Endothelial cell of hepatic sinusoid (primary cell): ENCODE results near the gene RBM39.
"Not testable (repeated sequence)": the region's sequence is repeated elsewhere in the genome, so short reads cannot be mapped to it uniquely, and the experiment has no call there.

Experiments used
- in situ Hi-C: cut with HindIII; loops from 2 replicates; pipeline ENCODE4 v1.10.0; 2017; ENCODE audit warnings: low sequenced_read_pairs

RBM39 gene

DNA sequence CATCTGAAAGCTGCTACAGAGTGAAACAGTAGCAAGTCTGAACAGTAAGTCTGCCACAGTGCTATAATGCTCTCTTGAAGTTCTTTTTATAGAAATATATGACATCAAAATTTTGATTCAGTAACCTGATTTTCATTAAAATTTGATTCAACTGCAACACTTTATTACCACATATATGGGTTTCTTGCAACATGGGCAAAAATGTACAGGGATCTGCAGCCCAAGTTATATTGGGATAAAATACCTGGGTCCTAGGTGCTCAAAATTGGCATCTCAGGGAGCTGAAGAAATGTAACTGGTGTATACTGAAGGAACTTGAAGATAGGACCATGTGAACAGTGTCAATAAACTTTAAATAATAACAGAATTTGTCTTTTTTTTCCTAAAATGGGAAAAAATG is 32.0 kb downstream of the RBM39 start:
- in situ Hi-C loops = no loop called here

DNA sequence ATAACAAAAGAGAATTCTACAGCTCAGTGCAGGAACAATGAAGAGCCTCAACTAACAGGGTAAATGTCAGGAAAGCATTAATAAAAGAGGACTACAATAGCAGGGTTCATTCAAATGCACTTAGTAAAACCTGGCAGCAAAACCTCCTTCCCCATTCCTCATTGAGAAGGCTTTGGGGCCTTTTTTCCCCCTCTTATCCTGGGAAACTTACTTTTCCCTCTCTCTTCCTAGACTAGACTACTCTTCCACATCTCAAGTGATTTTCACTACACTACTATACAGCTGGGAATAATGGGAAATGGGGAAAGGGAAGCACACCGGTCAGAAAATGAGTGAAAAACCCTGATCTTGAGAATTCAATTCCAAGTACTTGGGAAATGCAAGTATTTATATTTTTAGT is 32.8 kb downstream of the RBM39 start:
- in situ Hi-C loops = no loop called here

DNA sequence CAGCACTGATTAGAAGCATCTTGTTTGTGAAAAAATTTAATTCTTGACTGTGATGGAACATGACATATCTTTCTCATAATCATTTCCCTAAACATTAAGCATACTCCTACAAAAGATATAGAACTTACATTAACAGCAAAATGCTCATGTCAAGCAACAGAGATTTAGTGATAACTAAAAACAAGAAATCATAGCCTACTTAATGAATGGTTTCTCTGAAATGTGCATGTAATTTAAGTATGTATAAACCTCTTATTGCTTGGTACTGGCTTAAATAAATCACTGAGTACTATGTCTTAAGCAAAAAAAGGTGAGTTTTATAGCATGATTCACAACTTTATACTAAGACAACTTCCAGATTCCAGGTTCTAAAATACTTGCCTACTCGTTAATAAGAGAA is 33.6 kb downstream of the RBM39 start:
- in situ Hi-C loops = no loop called here

DNA sequence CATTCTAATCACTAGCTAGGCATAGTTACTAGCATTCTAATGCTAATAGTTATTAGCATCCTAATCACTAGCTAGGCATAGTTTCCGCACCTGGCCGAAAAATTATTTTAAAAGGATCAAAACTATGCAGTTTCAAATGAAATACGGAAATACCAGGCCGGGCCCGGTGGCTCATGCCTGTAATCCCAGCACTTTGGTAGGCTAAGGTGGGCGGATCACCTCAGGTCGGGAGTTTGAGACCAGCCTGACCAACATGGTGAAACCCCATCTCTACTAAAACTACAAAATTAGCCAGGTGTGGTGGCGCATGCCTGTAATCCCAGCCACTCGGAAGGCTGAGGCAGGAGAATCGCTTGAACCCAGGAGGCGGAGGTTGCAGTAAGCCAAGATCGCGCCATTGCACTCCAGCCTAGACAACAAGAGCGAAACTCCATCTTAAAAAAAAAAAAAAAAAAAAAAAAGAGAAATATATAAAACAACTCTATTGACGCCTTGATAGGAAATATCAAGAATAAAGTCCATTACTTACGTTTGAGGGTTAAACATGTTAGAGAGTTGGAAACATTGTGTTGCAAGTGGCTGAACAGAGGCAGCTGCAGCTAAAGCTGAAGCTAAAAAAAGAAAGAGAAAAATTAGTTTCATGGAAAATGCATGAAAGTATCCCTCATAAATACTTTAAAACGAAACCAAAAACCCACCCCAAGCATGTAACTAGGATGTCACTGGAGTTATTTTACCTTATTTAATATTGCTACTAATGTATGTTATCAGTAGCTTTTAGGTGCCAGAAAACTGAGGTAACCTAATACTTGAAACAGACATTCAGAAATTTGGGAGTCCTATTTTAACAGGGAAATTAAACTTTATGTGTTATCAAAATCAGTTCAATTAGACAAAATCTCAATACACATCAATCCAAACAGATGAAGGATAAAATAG is 35.2 kb downstream of the RBM39 start:
- in situ Hi-C loops = not testable (repeated sequence)

DNA sequence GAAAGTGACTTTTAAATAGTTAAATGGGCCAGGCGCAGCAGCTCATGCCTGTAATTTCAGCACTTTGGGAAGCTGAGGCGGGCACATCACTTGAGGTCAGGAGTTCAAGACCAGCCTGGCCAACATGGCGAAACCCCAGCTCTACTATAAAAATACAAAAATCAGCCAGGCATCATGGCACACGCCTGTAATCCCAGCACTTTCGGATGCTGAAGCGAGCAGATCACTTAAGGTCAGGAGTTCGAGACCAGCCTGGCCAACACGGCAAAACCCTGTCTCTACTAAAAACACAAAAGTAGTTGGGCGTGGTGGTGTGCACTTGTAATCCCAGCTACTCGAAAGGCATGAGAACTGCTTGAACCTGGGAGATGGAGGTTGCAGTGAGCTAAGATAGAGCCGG is 36.2 kb downstream of the RBM39 start:
- in situ Hi-C loops = not testable (repeated sequence)

DNA sequence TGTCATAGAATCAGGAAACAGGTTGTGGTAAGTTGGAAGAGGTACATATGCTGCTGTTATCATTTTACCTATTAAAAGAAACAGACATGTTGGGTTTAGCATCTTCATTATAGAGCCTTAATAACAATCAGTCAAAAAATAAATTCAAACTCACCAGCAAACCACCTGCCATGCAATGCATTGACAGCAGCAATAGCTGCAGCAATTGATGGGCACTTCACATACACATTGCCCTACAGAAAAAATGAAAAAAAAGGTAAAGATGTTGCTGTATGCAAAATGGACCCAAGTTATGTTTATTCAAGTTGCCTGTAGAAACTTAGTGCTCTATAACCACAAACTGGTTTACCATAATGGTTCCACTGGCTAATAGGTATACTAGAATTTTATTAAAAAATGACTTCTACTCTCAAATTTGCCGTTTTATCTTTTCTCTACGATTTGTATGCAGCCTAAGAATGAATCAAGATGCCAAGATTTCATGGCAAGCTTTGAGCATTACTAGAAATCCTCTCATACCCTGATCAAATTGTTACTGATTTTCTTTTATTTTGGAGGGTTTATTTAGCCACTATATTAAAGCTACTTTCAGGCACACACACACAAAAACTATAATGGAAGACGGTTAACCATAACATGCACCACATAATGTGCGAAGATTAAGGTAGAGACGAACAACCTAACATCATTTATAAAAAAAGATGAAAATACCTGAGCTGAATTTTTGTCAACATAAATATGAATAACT is 37.4 kb downstream of the RBM39 start:
- in situ Hi-C loops = no loop called here

DNA sequence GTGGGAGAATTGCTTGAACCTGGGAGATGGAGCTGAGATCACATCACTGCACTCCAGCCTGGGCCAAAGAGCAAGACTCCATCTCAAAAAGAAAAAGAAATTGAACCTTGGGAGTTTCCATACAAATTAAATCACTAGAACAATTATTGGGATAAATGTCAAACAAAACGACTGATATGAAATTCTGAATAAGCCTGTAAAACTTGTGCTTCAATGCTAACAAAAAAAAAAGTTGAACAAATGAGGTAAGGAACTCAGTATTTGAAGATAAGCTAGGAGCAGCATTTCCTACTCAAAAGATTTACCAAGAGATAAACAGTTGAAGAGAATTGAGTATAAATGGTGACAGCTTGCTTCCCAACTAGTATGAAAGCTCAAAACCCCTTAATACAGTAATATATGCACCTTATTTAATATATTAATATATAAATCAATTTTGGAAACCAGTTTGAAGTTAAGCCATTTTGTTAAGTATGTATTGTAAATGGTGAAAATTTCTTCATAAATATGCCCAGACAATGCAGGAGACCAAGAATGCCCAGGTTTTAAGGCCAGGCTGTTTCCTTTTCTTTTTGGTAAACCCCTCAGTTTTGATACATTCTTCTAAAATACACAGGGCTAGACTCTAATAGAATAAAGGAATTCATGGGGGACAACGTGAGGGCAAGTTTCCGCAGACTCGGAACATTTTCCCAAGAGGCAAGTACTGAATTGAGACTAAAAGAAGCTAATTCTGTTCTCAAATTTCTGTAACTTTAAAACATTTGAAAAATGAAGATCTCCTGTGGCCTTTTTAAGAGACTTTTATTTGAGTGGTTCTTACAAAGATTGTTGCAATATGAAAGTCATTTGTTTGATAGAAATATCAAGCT is 39.0 kb downstream of the RBM39 start:
- in situ Hi-C loops = no loop called here

DNA sequence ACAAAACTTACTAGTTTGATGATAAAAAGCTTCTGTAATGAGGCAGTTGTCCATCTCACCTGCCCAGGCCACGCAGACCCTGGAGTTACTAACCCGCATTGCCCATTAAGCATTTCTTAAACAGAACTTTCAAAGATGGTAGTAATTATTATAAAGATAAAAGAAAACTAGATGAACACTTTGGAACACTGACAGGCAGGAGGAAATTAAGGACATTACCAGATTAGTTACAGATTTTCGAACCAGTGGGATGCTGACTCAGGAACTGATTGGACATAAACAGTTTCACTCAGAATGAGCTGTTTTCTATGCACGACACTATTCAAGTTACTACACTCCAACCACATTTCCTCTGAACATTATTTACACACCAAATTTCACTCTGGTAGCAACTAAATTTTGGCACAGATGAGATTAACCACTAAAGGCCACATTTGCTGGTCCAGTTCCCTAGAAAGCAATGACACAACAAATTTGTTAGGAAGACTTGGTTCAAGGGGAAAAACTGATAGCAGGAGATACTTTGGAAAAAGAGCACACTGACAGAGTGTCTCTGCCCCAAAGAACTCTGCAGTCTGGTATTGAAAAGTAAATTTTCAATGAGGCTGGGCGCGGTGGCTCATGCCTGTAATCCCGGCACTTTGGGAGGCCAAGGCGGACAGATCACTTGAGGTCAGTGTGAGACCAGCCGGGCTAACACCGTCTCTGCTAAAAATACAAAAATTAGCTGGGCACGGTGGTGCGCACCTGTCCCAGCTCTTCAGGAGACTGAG is 39.8 kb downstream of the RBM39 start:
- in situ Hi-C loops = no loop called here

DNA sequence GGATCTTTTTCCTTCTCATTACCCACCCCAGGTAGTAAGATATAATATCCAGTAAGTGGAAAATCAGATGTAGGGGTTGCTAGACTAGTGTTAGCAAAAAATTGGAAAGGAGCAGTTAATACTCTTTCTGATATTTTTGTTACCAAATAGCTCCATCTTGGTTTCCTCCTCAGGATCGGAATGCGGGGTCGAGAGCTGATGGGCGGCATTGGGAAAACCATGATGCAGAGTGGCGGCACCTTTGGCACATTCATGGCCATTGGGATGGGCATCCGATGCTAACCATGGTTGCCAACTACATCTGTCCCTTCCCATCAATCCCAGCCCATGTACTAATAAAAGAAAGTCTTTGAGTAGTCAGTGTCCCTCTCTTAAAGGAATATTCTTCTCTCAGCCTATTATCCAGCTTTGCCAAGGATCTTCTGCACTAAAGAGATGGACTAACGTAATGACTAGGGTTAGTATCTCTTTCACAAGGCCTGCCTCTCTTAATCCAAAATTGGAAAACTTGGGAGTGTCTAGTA is 41.4 kb downstream of the RBM39 start:
- in situ Hi-C loops = no loop called here

DNA sequence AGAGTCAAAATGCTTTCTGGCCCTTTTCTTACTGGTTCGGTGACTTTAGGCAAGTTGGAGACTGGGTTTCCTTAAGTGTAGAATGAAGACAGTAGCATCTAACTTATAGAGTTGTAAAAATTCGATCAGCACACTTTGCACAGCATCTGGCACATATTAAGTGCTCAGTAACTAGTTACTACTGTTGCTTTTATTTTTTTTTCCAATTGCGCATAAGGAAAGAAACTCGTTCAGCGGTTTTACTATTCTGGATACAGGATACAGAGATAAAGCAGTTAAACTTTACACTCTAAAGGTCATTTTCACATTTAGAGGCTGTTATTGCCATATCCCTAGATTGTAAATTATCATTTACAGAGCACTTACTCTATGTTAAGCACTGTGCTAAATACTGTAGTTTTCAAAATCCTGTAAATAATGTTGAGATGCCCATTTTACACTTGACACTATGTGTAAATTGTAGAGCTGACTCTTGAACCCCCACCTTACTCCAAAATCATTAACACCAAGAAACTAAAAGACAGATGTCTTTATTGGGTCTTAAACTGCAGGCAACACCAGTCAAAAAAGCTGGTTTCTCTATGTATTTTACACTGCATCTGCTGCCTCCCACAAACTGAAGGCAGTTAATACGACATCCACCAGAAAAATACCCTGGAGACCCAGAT is 42.0 kb downstream of the RBM39 start:
- in situ Hi-C loops = no loop called here

DNA sequence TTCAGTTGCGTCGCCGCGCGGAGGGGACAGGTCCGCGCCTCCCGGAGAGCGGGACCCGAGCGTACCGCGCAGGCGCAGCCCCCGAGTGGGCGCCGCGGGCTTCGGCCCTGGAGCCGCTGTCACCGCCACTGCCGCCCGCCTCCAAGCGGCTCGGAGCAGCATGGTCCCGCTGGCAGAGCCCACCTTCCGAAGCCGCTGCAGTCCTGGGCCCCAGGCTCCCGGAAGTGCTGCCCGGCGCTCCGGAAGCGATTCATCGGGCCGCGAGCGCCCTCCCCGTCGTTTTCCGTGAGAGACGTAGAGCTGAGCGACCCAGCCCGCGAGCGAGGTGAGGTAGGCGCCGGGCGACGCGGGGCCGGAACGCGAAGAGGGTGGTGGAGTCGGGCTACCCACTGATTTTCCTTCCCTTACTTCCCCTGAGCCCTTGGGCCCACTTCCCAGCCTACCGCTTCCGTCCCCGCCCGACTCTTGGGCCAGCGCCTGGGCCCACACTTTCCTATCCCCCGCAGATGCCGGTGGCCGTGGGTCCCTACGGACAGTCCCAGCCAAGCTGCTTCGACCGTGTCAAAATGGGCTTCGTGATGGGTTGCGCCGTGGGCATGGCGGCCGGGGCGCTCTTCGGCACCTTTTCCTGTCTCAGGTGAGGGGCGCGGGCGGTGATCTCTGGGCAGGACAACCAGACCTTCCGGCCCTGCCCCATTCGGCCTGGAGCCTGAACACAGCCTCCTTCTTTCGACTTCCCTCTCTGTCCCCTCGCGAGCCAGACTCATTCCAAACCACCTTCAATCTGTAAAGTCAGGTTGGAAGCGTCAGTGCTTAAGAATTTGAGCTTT is 42.7 kb downstream of the RBM39 start, which contains the start of the genes NFS1 and ROMO1:
NFS1 (minus strand) TSS at position 226 of the 830 bp plus-strand sequence; CDS start at position 162, 64 bp downstream.
ROMO1 (plus strand) TSS at position 279 of the 830 bp plus-strand sequence; CDS start at position 507, 228 bp downstream.
- in situ Hi-C loops = no loop called here

DNA sequence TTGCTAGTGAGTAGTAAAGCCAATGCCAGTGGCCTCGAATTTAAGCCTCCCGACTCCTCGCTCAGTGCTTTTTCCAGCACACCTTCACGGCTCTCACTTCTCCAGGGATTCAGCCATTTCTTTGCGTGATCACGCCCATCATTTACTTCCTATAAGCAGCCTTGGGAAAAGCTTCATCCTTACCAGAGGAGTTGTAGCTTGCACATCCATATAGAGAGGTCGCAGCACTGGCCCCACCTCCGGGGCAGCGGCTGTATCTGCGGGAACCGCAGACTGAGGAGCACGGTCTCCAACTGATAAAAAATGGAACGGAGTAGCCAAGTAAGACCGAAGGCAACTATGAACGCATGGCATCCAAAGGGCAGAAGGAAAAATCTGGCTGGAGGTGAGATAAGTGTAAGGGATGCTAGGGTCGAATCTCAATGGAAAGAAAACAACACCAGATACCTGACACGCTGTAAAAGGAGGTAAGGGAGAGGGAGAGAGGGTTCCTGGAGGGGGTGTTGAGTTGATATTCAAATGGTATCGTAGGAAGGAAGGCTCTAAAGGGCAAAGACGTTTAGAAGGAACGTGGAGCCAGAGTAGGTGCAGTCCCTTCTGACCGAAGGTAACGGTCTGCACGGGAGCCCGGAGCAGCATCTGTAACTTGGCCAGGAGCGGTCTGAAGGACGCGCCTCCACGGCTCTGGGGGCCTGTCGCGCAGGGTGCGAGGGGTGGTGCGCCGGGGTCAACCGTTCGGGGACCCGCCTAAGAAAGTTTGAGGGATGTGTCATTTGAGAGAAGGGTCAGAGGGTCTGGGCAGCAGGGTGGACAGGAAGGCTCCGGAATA is 43.5 kb downstream of the RBM39 start:
- in situ Hi-C loops = no loop called here

DNA sequence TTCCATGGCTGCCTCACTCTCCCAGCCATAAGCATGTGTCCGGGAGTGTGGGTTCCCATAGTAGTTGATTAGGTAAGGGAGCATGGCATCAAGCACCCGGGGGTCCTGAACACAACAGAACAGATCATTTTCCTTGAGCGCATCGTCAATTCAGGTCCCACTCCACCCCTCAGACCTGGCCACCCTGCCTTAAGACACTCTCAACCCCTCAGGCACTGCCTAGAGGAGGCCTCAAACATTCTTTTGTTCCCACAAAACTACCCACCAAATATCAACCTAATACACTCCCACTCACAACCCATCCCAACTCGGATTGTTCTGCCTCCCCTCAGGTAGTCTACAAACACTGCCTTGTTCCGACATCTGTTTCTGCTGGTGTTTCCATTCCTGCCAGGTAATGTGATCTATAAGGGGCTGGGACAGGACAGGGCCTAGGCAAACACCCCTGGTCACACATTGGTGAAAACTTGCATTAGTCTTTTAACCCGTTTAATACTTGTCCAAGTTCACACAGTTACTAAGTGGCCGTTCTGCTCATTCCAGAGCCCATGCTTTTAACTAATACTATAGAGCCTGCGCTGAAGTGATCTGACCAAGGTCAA is 44.3 kb downstream of the RBM39 start:
- in situ Hi-C loops = no loop called here

DNA sequence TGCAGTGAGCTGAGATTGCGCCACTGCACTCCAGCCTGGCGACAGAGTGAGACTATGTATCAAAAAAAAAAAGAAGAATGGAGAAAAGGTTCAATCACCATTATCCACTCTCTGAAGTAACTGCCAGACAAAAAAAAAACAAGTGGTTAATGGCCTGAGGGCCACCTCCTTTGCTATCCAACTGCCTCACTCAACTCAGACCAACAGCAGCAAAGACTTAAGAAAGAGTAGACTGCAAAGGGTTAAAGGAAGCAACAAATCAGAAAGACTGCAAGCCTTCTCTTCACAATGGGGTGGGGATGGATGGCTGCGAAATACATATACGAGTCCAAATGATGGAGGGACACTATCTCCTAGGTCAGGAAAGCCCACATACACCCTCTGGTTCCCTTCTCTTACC is 46.1 kb downstream of the RBM39 start:
- in situ Hi-C loops = no loop called here

DNA sequence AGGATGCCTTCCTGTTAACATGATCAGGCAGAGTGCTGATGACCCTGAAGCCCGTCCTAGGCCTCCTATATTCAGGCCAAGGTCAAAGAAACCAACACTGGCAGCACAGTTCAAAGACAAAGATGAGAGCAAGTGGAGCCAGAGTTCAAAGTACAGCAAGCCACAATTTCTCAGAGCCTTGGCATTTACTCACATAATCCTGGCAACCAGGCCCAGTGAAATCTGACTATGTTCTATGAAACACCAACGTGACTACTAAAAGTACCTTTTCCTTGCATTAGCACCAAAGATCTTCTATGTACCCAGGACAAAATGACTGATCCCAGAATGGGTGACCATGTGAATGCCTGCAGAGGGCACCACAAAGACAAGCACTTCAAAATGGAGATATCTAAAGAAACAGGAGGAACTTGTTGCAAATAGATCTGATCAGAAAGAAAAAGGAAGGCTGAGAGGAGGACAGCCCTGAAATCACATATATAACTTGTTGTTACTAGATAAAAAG is 46.8 kb downstream of the RBM39 start:
- in situ Hi-C loops = no loop called here

DNA sequence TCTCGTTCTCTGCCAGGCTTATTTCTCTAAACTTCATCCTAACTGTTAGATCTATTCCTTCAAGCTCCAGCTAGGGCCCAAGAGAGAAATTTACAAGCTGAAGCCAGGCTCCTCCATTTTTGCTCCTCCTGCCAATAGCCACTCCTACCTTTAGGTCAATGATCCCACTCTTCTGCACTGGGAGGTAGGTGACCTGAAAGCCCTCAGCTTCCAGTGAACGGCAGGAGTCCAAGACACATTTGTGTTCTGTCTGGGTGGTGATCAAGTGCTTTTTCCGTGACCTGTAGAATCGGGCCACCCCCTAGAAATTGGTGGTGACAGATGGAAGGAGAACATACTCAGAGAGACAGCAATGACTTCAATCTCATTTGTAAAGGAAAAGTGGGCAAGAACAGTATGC is 51.8 kb downstream of the RBM39 start:
- in situ Hi-C loops = no loop called here

DNA sequence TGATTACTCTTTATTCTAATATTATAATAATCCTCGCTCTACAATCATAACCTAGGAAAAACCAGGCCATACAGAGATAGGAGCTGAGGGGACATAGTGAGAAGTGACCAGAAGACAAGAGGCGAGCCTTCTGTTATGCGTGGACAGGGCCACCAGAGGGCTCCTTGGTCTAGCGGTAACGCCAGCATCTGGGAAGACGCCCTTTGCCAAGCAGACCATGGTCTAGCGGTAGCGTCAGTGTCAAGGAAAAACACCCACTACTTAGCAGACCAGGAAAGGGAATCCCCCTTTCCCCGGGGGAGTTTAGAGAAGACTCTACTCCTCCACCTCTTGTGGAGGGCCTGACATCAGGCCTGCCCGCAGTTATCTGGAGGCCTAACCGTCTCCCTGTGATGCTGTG is 55.2 kb downstream of the RBM39 start:
- in situ Hi-C loops = not testable (repeated sequence)
